Ovary (tissue), 9 donors: ENCODE measurements around the gene FAM9A. TPM values are rescaled to one million over a fixed set of nuclear protein-coding genes. Genes with fewer than 3 reads are reported as not detected.
"Not testable (repeated sequence)": the region's sequence is repeated elsewhere in the genome, so short reads cannot be mapped to it uniquely, and the experiment has no call there.

ENCODE experiments used
- DNase-seq, 5 donors: peaks; one replicate each; pipeline ENCODE4 v3.0.0-alpha.2; 2019 to 2020
- H3K27ac ChIP-seq, 2 donors: fragments of 200-600 bp; one replicate each; pipeline versions ENCODE4 v1.5.1 to v1.8.0; 2019 to 2022
- H3K27me3 ChIP-seq: fragments of 200-600 bp; one replicate; pipeline ENCODE4 v1.8.0; 2022
- H3K36me3 ChIP-seq: fragments of 200-600 bp; sonication (generic); one replicate; pipeline ENCODE4 v1.5.1; 2019
- H3K4me1 ChIP-seq: one replicate; pipeline ENCODE4 v1.8.1; 2013; ENCODE audit warnings: mild to moderate bottlenecking, moderate library complexity; ENCODE audit not compliant: insufficient read depth
- H3K4me3 ChIP-seq: fragments of 200-600 bp; sonication (generic); one replicate; pipeline ENCODE4 v1.5.1; 2017
- H3K9me3 ChIP-seq, 2 donors: fragments of 200-600 bp in 1 of 2; sonication (generic) in 1 of 2; one replicate each; pipeline versions ENCODE4 v1.5.1 to v1.8.1; 2013 to 2019; ENCODE audit warnings: mild to moderate bottlenecking in 1 of 2, moderate library complexity in 1 of 2
- CTCF ChIP-seq, 3 donors: fragments of 450-650 bp in 2 of 3; fragments of 200-600 bp in 1 of 3; IDR thresholded peaks; one replicate each; pipeline versions ENCODE4 v1.5.1 to v1.8.0; 2016 to 2022; ENCODE audit warnings: antibody characterized with exemption in 3 of 3, mild to moderate bottlenecking in 1 of 3
- EP300 ChIP-seq: sonication (generic); formaldehyde crosslinking; IDR thresholded peaks from one replicate; pipeline ENCODE4 v1.6.1; 2017; ENCODE audit warnings: antibody characterized with exemption
- POLR2A ChIP-seq: fragments of 450-650 bp; IDR thresholded peaks from one replicate; pipeline ENCODE4 v1.6.1; 2017; ENCODE audit warnings: antibody characterized with exemption, mild to moderate bottlenecking, moderate library complexity
- WGBS, 3 donors: extraction: QIAGEN DNeasy Blood & Tissue Kit in 1 of 3; methylation state at CpG; one replicate each; pipeline versions ENCODE4 v1.1.5 to v1.1.7; 2013 to 2017; 5-methylcytosine and 5-hydroxymethylcytosine counted together
- intact Hi-C, 4 donors: fragments of 100-400 bp; cut with DNase I; formaldehyde crosslinking; loops; one replicate each; pipeline versions ENCODE4 v1.11.0 to v1.15.1; 2022 to 2023
- polyA plus RNA-seq, 2 donors: library from polyadenylated mRNA; stranded (reverse); fragments of 200-250 nt in 1 of 2; fragments of 350-450 nt in 1 of 2; fragmentation: Illumina TruSeq in 1 of 2; extraction: RNeasy Lipid Tissue Mini Kit (QIAGEN cat#74804) in 1 of 2; gene quantifications; one replicate each; pipeline ENCODE4 v1.2.3, GENCODE V29; 2013 to 2014
- total RNA-seq, 7 donors: library from RNA; depleted of rRNA in 2 of 7; stranded (reverse); fragments of >200 nt in 2 of 7; fragmentation: NEBNext Ultra II Directional in 3 of 7; extraction: Animal tissue kit (Norgen Biotek cat#: 25700) in 3 of 7; gene quantifications; one replicate each; pipeline versions ENCODE4 v1.1.0 to v1.2.4, GENCODE V29; 2016 to 2023
- donor health status: DM: no; HTN: no; CAD: no; lungs with moderate emphysema.
- donor health status: DM: no; HTN: no; CAD: no.
- donor health status: Bipolar disorder and iron deficiency.
- donor health status: DM: yes; HTN: yes; CAD: no.
- donor health status: DM: no; HTN: no; CAD: no.
- donor health status: DM: yes; HTN: yes; CAD: no.

Gene FAM9A
- total and polyA plus RNA-seq, 9 donors: not detected

GRCh38 chrX:8783714-8784098 is 17.5 kb downstream of the FAM9A start:
- intact Hi-C loops: no loop called here
- 82 to 92% (median 85%) methylated on average over 19 of the region's 19 CpGs for WGBS, 3 donors

GRCh38 chrX:8783097-8783713 is 18.0 kb downstream of the FAM9A start:
- Histone ChIP-seq H3K27me3 (no peaks in the 10 kb centered on the region), H3K4me1 (no peaks in the 10 kb centered on the region), H3K9me3 (no peaks in the 10 kb centered on the region), H3K27ac (no peak overlapping the region), H3K4me3 (no peak overlapping the region), H3K36me3 (no peaks in the 10 kb centered on the region)
- 44 to 63% (median 48%) methylated on average over 32 of the region's 32 CpGs for WGBS, 3 donors
- TF ChIP-seq POLR2A: no peak
- no peak for TF ChIP-seq CTCF (IDR thresholded peaks at IDR 0.05)
- TF ChIP-seq EP300: no peak
- intact Hi-C loops: no loop called here
- DNase-seq: no peak

More at GRCh38 chrX:8783714-8784098, 17.5 kb downstream of the FAM9A start:
- DNase-seq: no peak
- Histone ChIP-seq H3K27me3 (no peaks in the 10 kb centered on the region), H3K4me3 (no peak overlapping the region), H3K4me1 (no peaks in the 10 kb centered on the region), H3K9me3 (no peaks in the 10 kb centered on the region), H3K27ac (no peak overlapping the region), H3K36me3 (no peaks in the 10 kb centered on the region)
- TF ChIP-seq POLR2A: no peak
- no peak for TF ChIP-seq EP300
- TF ChIP-seq CTCF (IDR thresholded peaks at IDR 0.05): no peak

GRCh38 chrX:8782595-8782994 is 18.6 kb downstream of the FAM9A start:
- no peak for DNase-seq
- no peaks in the 10 kb centered on the region for H3K4me1 ChIP-seq
- no peak overlapping the region for H3K27ac ChIP-seq
- no peaks in the 10 kb centered on the region for H3K9me3 ChIP-seq
- WGBS, 3 donors: 63 to 70% (median 69%) methylated on average over 9 of the region's 9 CpGs
- no peak for TF ChIP-seq POLR2A
- TF ChIP-seq CTCF (IDR thresholded peaks at IDR 0.05): no peak
- no peak for TF ChIP-seq EP300
- no peak overlapping the region for H3K4me3 ChIP-seq
- H3K27me3 ChIP-seq: no peaks in the 10 kb centered on the region
- intact Hi-C loops: no loop called here
- H3K36me3 ChIP-seq: no peaks in the 10 kb centered on the region

GRCh38 chrX:8781921-8782320 is 19.3 kb downstream of the FAM9A start:
- H3K27me3 ChIP-seq, H3K4me3 ChIP-seq, DNase-seq, H3K4me1 ChIP-seq, H3K27ac ChIP-seq, H3K9me3 ChIP-seq, H3K36me3 ChIP-seq, intact Hi-C loops: not testable (repeated sequence)
- WGBS, 3 donors: 66 to 84% (median 72%) methylated on average over 4 of the region's 4 CpGs

GRCh38 chrX:8773117-8773516 is 28.1 kb downstream of the FAM9A start:
- TF ChIP-seq CTCF (IDR thresholded peaks at IDR 0.05): no peak
- Histone ChIP-seq H3K27me3 (no peaks in the 10 kb centered on the region), H3K4me3 (no peak overlapping the region), H3K9me3 (no peaks in the 10 kb centered on the region), H3K4me1 (no peaks in the 10 kb centered on the region), H3K36me3 (no peaks in the 10 kb centered on the region), H3K27ac (no peak overlapping the region)
- no peak for DNase-seq
- intact Hi-C loops: no loop called here
- 64 to 78% (median 69%) methylated on average over 5 of the region's 5 CpGs for WGBS, 3 donors
